NOMO-1 treated with DMSO at 0.1 percent for 48 hours (cell line): Measurements from ENCODE around the gene SRD5A1.
A peak's percentile ranks its signal among the peaks of the same experiment; 100 is the strongest.
"Not testable (repeated sequence)": the region's sequence is repeated elsewhere in the genome, so short reads cannot be mapped to it uniquely, and the experiment has no call there.

Experiments used
- DNase-seq: peaks from one replicate; lab custom pipeline; 2025; ENCODE audit not compliant: unreplicated experiment; lab: John Stamatoyannopoulos, UW

SRD5A1 gene

GRCh38 chr5:6638236-6638635, 5.0 kb downstream of the SRD5A1 start:
- peak; percentile 87 for DNase-seq

DNA sequence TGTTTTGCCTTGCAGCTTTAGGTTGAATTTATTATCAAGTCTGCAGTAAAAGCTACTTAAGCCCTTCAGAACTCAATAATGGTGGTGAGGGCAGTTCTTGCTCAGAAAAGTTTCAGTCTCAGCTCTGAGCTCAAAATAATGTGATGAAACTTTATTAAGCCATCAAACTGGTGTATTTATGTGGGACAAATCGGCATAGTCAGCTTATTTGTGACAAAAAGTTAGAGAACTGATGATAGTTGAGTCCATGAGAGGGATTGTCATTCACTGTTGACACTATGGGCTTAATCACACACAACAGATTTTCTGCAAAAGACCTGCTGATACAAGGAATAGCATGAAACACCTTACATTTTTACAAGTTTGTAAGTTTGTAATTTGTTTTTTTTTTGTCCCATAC, 9.4 kb downstream of the SRD5A1 start:
- DNase-seq: no peak

- DNase-seq: no peak
These were observed 11.6 kb downstream of the SRD5A1 start for GRCh38 chr5:6644794-6645241.

GRCh38 chr5:6645571-6646362, 12.5 kb downstream of the SRD5A1 start:
- DNase-seq: peak; percentile 100

GRCh38 chr5:6649186-6649585, 15.9 kb downstream of the SRD5A1 start:
- no peak for DNase-seq

DNA sequence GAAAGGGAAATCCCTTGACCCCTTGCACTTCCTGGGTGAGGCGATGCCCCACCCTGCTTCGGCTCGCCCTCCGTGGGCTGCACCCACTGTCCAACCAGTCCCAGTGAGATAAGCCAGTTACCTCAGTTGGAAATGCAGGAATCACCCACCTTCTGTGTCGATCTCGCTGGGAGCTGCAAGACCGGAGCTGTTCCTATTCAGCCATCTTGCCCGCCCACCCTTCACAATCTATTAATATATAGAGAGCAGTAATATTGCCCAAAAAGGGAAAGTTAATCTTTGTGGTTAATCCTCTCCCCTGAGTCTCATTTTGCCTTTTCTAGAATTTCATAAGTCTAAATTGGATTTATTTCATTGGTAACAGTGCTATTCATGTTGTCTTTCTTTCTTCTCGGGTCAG, 16.4 kb downstream of the SRD5A1 start:
- no peak for DNase-seq

- no peak for DNase-seq
These were observed 18.8 kb downstream of the SRD5A1 start for GRCh38 chr5:6652025-6652424.

DNA sequence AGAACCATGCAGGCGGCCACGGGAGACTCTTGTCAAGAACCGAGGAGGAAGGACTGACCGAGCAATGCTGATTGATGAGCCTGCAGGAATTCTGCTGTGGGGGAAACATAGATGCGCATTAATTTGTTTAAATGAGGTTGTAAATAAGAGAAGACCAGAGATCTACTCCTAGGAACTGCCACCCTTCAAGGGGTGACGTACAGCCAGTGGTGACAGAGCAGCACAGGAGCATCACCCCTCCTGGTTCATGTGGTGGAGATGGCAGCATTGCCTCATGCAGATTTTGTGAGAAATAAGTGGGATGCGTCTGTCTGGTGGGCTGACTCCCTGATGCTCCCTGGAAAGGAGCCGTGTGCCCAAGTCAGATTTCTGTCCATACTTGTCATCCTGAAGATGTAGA, 22.2 kb downstream of the SRD5A1 start:
- no peak for DNase-seq

DNA sequence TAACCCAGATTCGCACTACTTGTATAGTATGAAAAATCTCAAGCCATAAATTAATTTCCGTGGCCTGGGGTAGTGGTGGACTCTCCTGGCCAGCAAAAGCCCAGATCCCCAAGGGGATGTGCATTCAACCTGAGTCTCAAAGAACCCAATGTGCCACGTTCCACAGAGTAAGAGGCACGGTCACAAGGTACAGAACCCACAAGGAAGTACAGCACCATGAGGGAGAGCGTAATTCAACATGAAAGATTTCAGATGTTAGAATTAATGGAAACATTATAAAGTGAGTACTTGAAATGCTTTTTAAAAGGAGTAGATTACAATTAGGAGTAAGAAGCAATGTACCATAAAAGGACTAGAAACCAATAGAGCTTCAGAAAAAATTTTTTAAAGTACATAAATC, 23.4 kb downstream of the SRD5A1 start:
- DNase-seq: no peak

DNA sequence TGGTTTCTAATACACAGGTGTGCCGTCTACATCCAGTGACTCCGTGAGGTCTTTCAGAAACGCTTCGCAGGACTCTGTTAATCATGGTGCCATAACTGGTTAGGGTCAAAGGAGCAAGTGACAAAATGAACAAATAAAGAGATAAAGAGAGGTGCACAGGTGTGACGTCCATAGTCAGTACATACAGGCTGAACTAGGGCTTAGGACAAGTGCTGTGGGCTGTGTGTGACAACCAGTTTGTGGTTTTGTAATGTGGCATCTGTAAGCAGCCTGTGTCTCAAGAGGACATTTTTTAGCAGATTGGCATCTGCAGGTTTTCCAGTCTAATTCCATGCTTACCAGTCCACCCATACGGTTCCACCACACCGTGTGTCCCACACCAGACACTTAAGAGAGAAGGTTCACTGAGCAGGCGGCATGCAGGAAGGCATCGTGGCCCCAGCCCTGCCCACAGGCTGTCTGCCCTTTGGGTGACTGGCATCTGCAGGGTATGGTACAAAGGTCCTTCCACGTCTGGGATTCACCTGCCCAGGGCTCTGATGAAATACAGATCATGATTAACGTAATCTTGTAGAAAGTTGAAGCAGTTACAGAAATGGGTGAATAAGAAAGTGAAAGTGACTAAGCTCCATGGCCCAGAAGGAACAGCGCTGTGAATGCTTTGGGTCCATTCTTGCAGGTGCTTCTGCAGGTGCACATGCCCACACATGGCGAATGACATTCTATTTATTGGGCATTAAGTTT, 26.9 kb downstream of the SRD5A1 start:
- DNase-seq: peak; percentile 11

- DNase-seq: peak; percentile 13
These were observed 27.4 kb downstream of the SRD5A1 start for GRCh38 chr5:6660688-6661087.

DNA sequence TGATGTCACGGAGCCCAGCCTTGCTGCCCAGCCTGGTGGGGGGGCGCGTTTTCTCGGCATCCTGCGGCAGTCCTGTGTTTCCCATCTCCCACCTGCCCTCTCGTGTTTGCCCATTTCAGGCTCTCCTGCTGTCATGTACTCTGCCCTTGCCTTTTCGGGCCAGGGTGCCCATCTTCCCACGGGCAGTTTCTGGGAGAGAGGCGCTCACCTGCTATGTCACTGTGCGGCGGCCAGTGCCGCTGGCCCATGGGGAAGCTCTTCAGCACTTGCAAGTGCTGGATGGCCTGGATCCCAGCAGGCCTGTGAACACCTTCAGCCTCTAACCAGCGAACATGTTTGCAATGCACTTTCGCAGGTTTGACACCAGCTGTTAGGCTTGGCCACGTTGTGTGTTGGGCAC, 33.5 kb downstream of the SRD5A1 start:
- no peak for DNase-seq

GRCh38 chr5:6667648-6668047, 34.4 kb downstream of the SRD5A1 start:
- no peak for DNase-seq

GRCh38 chr5:6668717-6669116, 35.5 kb downstream of the SRD5A1 start:
- not testable (repeated sequence) for DNase-seq

- no peak for DNase-seq
These were observed 39.8 kb downstream of the SRD5A1 start for GRCh38 chr5:6673031-6673430.

DNA sequence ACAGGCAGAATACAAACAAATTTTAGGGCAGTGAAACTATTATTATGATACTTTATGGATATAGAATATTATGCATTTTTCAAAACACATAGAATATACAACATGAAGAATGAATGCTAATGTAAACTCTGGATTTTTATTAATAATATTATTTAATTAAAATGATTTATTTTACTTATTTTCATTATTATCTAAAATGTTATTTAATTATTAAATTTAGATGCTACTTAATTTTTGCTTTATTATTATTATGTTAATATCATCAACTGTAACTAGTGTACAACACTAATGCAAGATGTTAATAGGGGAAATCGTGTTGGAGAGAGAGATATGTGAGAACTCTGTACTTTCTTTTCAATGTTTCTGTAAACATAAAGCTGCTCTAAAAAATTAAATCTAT, 40.7 kb downstream of the SRD5A1 start:
- no peak for DNase-seq

- DNase-seq: no peak
These were observed 41.2 kb downstream of the SRD5A1 start for GRCh38 chr5:6674421-6674820.

DNA sequence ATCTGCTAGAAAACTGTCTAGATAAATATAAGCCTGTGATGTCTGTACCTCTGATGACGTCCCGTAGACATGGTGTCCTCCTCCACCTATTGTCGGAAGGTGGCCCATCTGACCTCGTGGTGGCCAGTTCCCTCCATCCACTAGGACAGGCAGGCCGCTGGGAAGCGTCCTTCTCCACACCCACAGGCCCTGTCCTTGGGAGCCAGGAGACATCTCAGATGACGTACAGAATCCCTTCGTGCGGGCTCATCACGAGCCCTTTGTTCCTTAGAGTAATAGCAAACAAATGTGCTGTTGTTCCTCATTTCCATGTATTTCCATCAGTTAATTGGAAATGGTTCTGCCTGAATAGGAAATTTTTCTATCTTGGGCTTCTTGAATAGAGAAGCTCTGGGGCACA, 41.6 kb downstream of the SRD5A1 start:
- no peak for DNase-seq

GRCh38 chr5:6675784-6676491, 42.7 kb downstream of the SRD5A1 start:
- peak; percentile 23 for DNase-seq

DNA sequence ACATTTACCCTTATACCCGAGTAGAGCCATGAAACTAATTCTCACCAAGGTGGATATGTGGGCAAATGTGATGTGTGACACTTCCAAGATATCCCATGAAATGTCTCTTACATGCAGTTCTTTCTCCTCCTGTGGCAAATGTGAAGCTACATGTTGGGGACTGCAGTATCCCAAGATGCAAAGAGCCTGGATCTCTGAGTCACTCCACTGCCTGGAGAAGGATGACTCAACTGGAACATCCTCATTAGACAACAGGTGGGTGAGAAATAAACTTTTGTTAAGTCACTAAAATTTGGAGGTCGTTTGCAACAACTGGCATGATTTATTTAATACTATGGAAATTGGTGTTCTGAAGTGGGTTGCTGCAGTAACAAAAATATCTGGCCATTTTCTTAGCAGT, 43.5 kb downstream of the SRD5A1 start:
- no peak for DNase-seq

DNA sequence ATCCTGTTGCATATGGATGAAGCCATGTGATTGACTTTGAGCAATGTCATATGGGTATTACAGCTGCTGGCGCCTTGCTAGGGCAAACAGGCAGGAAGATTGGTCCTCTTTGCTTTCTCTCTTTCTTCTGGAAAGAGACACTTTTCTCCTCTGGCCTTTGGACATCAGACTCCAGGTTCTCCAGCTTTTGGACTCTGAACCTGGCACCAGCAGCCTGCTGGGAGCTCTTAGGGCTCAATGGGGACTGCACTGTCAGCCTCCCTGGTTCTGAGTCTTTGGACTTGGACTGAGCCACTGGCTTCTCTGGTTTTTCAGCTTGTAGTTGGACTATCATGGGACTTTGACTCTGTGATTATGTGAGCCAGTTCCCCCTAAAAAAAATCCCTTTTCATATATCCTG, 45.1 kb downstream of the SRD5A1 start:
- no peak for DNase-seq

DNA sequence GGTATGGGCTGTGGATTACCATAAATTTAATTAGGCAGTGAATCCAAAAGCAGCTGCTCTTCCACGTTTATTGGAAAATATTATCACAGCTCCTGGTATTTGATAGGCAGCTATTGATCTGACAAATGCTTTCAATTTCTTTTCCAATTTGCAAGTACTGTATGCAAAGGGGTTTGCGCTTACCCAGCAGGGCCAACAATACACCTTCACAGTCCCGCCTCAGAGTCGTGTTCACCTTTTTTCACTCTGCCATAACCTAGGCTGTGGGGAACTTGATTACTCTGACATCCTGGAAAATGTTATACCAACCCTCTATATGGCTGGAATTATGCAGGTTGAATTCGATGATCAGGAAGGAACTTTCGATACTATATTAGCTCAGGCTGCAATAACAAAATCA, 47.7 kb downstream of the SRD5A1 start:
- DNase-seq: no peak
